Prostate gland (tissue), 2 donors: Measurements from ENCODE around the gene TESK2.

Experiments used
- CTCF ChIP-seq, 4 experiments: fragments of 200-600 bp in 2 of 4; fragments of 450-650 bp in 2 of 4; sonication (generic) in 2 of 4; IDR thresholded peaks; 1 replicate in 3 of 4; 2 replicates in 1 of 4; pipeline ENCODE4 v1.5.1; 2016 to 2019; ENCODE audit warnings: antibody characterized with exemption in 4 of 4, mild to moderate bottlenecking in 2 of 4, moderate library complexity in 2 of 4
- POLR2A ChIP-seq: fragments of 450-650 bp; IDR thresholded peaks from one replicate; pipeline ENCODE4 v1.6.1; 2016; ENCODE audit warnings: antibody characterized with exemption, mild to moderate bottlenecking
- POLR2AphosphoS5 ChIP-seq: sonication (generic); formaldehyde crosslinking; IDR thresholded peaks from one replicate; pipeline ENCODE4 v1.6.1; 2017; ENCODE audit warnings: antibody characterized with exemption

- TF ChIP-seq CTCF (IDR thresholded peaks at IDR 0.05): no peak
- TF ChIP-seq POLR2A: no peak
- no peak for TF ChIP-seq POLR2AphosphoS5
Measured at GRCh38 chr1:45516465-45516864, 25.5 kb upstream of the TESK2 start.
